NCI-H128 (cell line): ENCODE measurements around the gene IRAG1.

Experiments used
- DNase-seq: peaks from one replicate; lab custom pipeline; 2025; ENCODE audit not compliant: unreplicated experiment; lab: John Stamatoyannopoulos, UW

The IRAG1 gene

DNA sequence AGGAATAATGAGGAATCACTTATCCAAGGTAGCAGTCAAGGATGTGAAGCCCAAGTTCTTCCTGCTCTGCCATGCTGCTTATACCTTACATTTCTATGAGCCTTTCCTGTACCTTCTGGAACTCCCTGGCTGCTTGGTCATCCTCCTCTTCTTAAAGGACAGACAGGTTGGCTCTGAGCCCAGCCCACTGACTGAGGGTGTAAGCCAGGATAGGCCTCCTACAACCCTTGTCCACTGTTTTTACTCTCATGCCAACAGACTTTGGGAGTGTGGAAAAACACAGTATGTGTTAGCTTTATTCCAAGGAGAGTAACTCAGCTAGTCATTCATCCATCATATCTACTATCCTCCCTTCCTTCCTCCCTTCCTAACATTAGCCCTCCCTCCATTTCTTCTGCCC lies 47.5 kb downstream of the IRAG1 start:
- DNase-seq: no peak

- no peak for DNase-seq
These were observed 48.3 kb downstream of the IRAG1 start for GRCh38 chr11:10645212-10645795.
